OCI-LY1 (cell line): ENCODE measurements around the gene KCNMA1.

Experiments
- H2AFZ ChIP-seq: fragments of 200-600 bp; sonication (generic), shearing (Covaris generic); 2 replicates; pipeline ENCODE4 v1.6.0; 2014; ENCODE audit warnings: antibody characterized with exemption, mild to moderate bottlenecking, low read length
- H3F3A ChIP-seq: fragments of 200-600 bp; sonication (generic), shearing (Covaris generic); 2 replicates; pipeline ENCODE4 v1.6.0; 2014; ENCODE audit warnings: mild to moderate bottlenecking, antibody characterized with exemption, low read length, moderate library complexity; ENCODE audit not compliant: insufficient read depth
- H3K27ac ChIP-seq: fragments of 200-600 bp; sonication (generic); 2 replicates; pipeline ENCODE4 v1.5.1; 2014; ENCODE audit warnings: low read length, mixed run types, mild to moderate bottlenecking, low read depth; ENCODE audit not compliant: poor library complexity, severe bottlenecking
- H3K27me3 ChIP-seq: fragments of 200-600 bp; sonication (generic); 2 replicates; pipeline ENCODE4 v1.6.0; 2014; ENCODE audit warnings: antibody characterized with exemption, mild to moderate bottlenecking, low read length, moderate library complexity; ENCODE audit not compliant: insufficient read depth
- H3K36me3 ChIP-seq: fragments of 200-600 bp; sonication (generic); 2 replicates; pipeline ENCODE4 v1.6.1; 2014; ENCODE audit warnings: mild to moderate bottlenecking, antibody characterized with exemption, low read length, moderate library complexity, mixed read lengths; ENCODE audit not compliant: insufficient read depth
- H3K4me1 ChIP-seq: fragments of 200-600 bp; sonication (generic); 2 replicates; pipeline ENCODE4 v1.5.1; 2014; ENCODE audit warnings: mild to moderate bottlenecking, low read length, moderate library complexity; ENCODE audit not compliant: insufficient read depth, severe bottlenecking
- H3K4me2 ChIP-seq: fragments of 200-600 bp; sonication (generic), shearing (Covaris generic); 2 replicates; pipeline ENCODE4 v1.6.1; 2014; ENCODE audit warnings: low read length
- H3K4me3 ChIP-seq: fragments of 200-600 bp; sonication (generic); 2 replicates; pipeline ENCODE4 v1.5.1; 2014; ENCODE audit warnings: low read length, low read depth, mild to moderate bottlenecking, mixed read lengths; ENCODE audit not compliant: poor library complexity, severe bottlenecking
- H3K79me2 ChIP-seq: fragments of 200-600 bp; shearing (Covaris generic); 2 replicates; pipeline ENCODE4 v1.6.1; 2016; ENCODE audit warnings: mixed run types, low read length, mixed read lengths; ENCODE audit not compliant: insufficient read depth
- H3K9ac ChIP-seq: fragments of 200-600 bp; sonication (generic), shearing (Covaris generic); 2 replicates; pipeline ENCODE4 v1.6.1; 2014; ENCODE audit warnings: mild to moderate bottlenecking, low read length, mixed read lengths
- H3K9me2 ChIP-seq: fragments of 200-600 bp; sonication (generic), shearing (Covaris generic); 2 replicates; pipeline ENCODE4 v1.6.1; 2014; ENCODE audit warnings: low read depth, mild to moderate bottlenecking, low read length, mixed read lengths
- H3K9me3 ChIP-seq: fragments of 200-600 bp; shearing (Covaris generic); 2 replicates; pipeline ENCODE4 v1.6.1; 2014; ENCODE audit warnings: low read length, mixed read lengths
- H4K20me1 ChIP-seq: fragments of 200-600 bp; sonication (generic), shearing (Covaris generic); 2 replicates; pipeline ENCODE4 v1.6.0; 2016; ENCODE audit warnings: mild to moderate bottlenecking, low read length; ENCODE audit not compliant: insufficient read depth
- EZH2 ChIP-seq: fragments of 200-600 bp; sonication (generic), shearing (Covaris generic); IDR thresholded peaks from 2 replicates; pipeline ENCODE4 v1.8.0; 2017; ENCODE audit warnings: borderline replicate concordance, mixed run types, mild to moderate bottlenecking, antibody characterized with exemption, low read length, moderate library complexity, mixed read lengths
- TF ChIP-seq, protein P1 (sequence below): fragments of 200-600 bp; sonication (generic), shearing (Covaris generic); IDR thresholded peaks from 2 replicates; pipeline ENCODE4 v1.5.1; 2017; ENCODE audit warnings: mild to moderate bottlenecking, antibody characterized with exemption, low read length, moderate library complexity, mixed read lengths

Gene KCNMA1

DNA sequence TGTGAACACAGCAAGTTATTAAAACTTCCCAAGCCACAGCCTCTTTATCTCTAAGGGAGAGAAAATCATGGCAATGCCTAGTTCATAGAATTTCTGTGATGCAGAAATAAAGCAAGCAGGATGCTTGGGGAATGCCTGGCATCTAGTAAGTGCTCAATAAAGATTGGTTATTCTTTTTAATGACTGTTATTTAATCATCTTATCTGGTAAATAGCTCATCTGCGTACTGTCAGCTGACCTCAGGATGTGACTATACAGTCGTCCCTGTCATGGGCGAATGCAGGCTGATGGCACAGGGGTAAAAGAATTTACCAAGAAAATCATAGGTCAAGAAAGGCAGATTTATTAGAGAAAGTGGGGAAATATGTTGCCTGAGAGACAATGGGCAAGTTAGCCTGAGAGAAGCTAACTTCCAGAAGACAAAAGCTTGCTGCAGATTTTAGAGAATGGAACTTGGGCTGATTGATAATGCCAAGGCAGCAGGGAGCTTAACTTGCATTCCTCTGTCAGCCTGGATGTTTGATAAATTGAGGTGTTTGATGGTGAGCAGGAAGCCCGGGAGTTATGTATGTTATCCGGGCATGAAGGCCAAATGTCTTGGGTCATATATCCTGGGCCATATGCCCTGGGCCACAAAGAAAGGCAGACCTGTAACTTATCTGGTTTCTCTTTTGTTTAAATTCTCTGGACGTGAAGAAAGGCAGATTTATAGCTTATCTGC, 126.0 kb downstream of the KCNMA1 start:
- Histone ChIP-seq H3K4me3 (no peak overlapping the region), H3K4me1 (no peaks in the 10 kb centered on the region), H3K79me2 (no peaks in the 10 kb centered on the region), H3K9me2 (no peaks in the 10 kb centered on the region), H3F3A (no peaks in the 10 kb centered on the region), H3K27ac (no peak overlapping the region), H3K27me3 (no peaks in the 10 kb centered on the region; the same call in 1 of the 2 replicates), H3K4me2 (no peak overlapping the region), H2AFZ (no peak overlapping the region), H4K20me1 (no peaks in the 10 kb centered on the region), H3K9me3 (no peaks in the 10 kb centered on the region), H3K9ac (no peak overlapping the region), H3K36me3 (no peaks in the 10 kb centered on the region)
- TF ChIP-seq EZH2, result no peak
- TF ChIP-seq, protein P1, sequence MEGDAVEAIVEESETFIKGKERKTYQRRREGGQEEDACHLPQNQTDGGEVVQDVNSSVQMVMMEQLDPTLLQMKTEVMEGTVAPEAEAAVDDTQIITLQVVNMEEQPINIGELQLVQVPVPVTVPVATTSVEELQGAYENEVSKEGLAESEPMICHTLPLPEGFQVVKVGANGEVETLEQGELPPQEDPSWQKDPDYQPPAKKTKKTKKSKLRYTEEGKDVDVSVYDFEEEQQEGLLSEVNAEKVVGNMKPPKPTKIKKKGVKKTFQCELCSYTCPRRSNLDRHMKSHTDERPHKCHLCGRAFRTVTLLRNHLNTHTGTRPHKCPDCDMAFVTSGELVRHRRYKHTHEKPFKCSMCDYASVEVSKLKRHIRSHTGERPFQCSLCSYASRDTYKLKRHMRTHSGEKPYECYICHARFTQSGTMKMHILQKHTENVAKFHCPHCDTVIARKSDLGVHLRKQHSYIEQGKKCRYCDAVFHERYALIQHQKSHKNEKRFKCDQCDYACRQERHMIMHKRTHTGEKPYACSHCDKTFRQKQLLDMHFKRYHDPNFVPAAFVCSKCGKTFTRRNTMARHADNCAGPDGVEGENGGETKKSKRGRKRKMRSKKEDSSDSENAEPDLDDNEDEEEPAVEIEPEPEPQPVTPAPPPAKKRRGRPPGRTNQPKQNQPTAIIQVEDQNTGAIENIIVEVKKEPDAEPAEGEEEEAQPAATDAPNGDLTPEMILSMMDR, result no peak

- H3K36me3 ChIP-seq, result no peaks in the 10 kb centered on the region
- no peaks in the 10 kb centered on the region for H3K79me2 ChIP-seq
- no peak overlapping the region for H3K4me3 ChIP-seq
- TF ChIP-seq, protein P1, result no peak
- no peak for TF ChIP-seq EZH2
- no peaks in the 10 kb centered on the region for H4K20me1 ChIP-seq
- H2AFZ ChIP-seq, result no peak overlapping the region
- H3K27ac ChIP-seq, result no peak overlapping the region
- no peaks in the 10 kb centered on the region; the same call in 1 of the 2 replicates for H3K27me3 ChIP-seq
- H3K9me2 ChIP-seq, result no peaks in the 10 kb centered on the region
- no peak overlapping the region for H3K4me2 ChIP-seq
- H3F3A ChIP-seq, result no peaks in the 10 kb centered on the region
- no peak overlapping the region for H3K9ac ChIP-seq
- H3K9me3 ChIP-seq, result no peaks in the 10 kb centered on the region
- no peaks in the 10 kb centered on the region for H3K4me1 ChIP-seq
Measured at GRCh38 chr10:77510695-77511094, 126.9 kb downstream of the KCNMA1 start.

DNA sequence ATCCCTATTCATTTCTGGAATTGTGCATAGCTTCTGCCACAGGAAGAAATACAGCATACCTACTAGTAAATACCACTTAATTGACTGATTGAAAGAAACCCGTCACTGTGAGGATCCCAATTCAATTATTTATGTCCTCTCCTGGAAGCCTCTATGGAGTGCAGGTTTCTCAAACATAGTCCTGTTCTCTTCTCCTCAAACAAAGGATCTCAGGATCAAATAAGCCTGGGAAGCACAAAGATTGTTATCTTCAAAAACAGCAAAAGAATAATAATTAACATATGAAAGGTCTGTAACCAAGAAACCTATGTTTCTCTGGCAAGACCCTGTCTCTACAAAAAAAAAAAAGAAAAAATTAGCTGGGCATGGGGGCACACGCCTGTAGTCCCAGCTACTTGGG, 127.3 kb downstream of the KCNMA1 start:
- Histone ChIP-seq H2AFZ (no peak overlapping the region), H3K36me3 (no peaks in the 10 kb centered on the region), H3K79me2 (no peaks in the 10 kb centered on the region), H3K4me3 (no peak overlapping the region), H3K27ac (no peak overlapping the region), H4K20me1 (no peaks in the 10 kb centered on the region), H3K9me3 (no peaks in the 10 kb centered on the region), H3K9ac (no peak overlapping the region), H3K4me1 (no peaks in the 10 kb centered on the region), H3K27me3 (no peaks in the 10 kb centered on the region; the same call in 1 of the 2 replicates), H3F3A (no peaks in the 10 kb centered on the region), H3K9me2 (no peaks in the 10 kb centered on the region), H3K4me2 (no peak overlapping the region)
- TF ChIP-seq, protein P1, result no peak
- TF ChIP-seq EZH2, result no peak
